Measurements from ENCODE around the gene AP3D1.

DNA sequence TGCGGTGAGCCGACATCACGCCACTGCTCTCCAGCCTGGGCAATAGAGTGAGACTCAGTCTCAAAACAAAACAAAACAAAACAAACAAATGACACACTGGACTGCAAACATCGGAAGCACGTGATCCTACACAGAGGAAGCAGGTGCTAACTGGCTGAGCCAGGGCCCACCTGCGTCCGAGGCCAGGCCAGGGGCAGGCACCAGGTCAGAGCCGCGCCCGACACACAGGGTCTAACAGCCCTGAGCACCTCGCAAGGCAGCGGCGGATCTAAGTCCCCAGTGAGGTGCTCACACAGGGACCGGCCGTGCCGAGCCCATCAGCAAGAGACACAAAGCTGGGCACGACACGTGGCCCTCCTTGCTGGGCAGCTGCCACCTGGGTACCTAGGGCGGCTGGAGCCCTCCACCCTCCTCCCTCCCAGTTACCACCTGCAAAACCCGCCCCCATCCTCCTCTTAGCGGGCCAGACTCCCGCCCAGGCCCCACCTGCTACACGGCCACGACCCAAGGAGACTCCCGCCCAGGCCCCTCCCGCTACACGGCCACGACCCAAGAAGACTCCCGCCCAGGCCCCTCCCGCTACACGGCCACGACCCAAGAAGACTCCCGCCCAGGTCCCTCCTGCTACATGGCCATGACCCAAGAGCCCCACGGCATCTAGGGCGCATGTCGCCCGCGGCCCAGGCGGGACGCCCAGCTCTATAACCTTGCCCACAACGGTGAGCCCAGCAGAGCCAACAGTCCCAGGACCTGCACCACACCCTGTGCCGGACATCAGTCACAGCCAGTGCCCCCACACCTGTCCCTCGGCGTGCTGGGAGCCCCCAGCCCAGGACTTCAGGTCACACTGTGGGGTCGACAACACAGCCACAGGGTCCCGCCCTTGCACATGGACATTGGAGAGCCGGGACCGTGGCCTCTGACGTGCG is 15.6 kb downstream of the AP3D1 start:
- no peak for TF ChIP-seq POLR2A (IDR thresholded peaks at IDR 0.05; ENCODE audit: low read depth, low read length)
- no peak for TF ChIP-seq POLR2AphosphoS5 (IDR thresholded peaks at IDR 0.05; ENCODE audit: low read depth, low read length)
- TF ChIP-seq PAX5 (IDR thresholded peaks at IDR 0.05; ENCODE audit: insufficient read depth, low read length, severe bottlenecking) = no peak
- TF ChIP-seq TAF1 (IDR thresholded peaks at IDR 0.05; ENCODE audit: low read depth, low read length) = no peak

Measured in GM12891 (cell line).